Heart left ventricle (tissue), 13 donors: Measurements from ENCODE around the gene HCK.

Experiments
- POLR2A ChIP-seq, 2 donors: fragments of 450-650 bp; IDR thresholded peaks; one replicate each; pipeline ENCODE4 v1.6.1; 2017; ENCODE audit warnings: antibody characterized with exemption in 2 of 2, mild to moderate bottlenecking in 2 of 2, moderate library complexity in 2 of 2
- TF ChIP-seq, protein P1 (sequence below), 12 donors: fragments of 200-600 bp; sonication (generic) in 4 of 12; IDR thresholded peaks; one replicate each; pipeline versions ENCODE4 v1.5.0 to v1.8.0; 2018 to 2022; ENCODE audit warnings: antibody characterized with exemption in 12 of 12, mild to moderate bottlenecking in 5 of 12
- donor health status: ischemic (EF 13 %, LVEDD 7.1; RV severe dilation, severe dysfunction).
- donor health status: DM: no; HTN: yes; CAD: no.
- donor health status: DM: no; HTN: no; CAD: no.
- donor health status: ischemic (EF 25% LVEDD 6.9; RV normal size, moderate dysfunction).
- donor health status: ischemic (EF 25% LVEDD 5.7; RV mildly dilated, moderate dysfunction).
- donor health status: ischemic (EF 35%, LVEDD 5.7; RV mildly dilated, moderate dysfunction).
- donor health status: nonischemic (EF 11% LVEDD 7.7; RV severe dilation, severe dysfunction).
- donor health status: DM: yes; HTN: yes; CAD: no.
- donor health status: PGD.
- donor health status: ischemic (EF 29% LVEDD 5.4; RV normal size, mild dysfunction).
- donor health status: nonischemic (EF 23%, LVEDD 6.1; RV moderate dilation, normal function).

DNA sequence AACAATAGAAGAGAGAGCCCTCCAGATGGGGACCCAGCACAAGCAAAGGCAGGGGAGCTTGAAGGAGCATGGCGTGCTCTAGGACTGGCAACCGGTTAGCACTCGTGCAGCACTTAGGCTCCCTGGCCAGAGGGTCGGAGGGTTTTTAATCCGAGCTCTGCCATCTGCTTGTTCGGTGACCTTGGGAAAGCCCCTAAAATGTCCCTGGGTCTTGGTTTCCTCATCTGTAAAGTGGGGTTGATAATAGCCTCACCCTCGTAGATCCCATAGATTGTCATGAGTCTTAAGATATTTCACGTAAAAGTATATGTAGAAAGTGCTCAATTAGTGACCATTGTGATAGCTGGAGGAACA lies 16.6 kb upstream of the HCK start:
- no peak for TF ChIP-seq POLR2A (IDR thresholded peaks at IDR 0.05)
- TF ChIP-seq, protein P1, sequence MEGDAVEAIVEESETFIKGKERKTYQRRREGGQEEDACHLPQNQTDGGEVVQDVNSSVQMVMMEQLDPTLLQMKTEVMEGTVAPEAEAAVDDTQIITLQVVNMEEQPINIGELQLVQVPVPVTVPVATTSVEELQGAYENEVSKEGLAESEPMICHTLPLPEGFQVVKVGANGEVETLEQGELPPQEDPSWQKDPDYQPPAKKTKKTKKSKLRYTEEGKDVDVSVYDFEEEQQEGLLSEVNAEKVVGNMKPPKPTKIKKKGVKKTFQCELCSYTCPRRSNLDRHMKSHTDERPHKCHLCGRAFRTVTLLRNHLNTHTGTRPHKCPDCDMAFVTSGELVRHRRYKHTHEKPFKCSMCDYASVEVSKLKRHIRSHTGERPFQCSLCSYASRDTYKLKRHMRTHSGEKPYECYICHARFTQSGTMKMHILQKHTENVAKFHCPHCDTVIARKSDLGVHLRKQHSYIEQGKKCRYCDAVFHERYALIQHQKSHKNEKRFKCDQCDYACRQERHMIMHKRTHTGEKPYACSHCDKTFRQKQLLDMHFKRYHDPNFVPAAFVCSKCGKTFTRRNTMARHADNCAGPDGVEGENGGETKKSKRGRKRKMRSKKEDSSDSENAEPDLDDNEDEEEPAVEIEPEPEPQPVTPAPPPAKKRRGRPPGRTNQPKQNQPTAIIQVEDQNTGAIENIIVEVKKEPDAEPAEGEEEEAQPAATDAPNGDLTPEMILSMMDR (IDR thresholded peaks at IDR 0.05) = no peak
